Omental fat pad (tissue), 4 donors: ENCODE results near the gene B4GALT2. TPM values are rescaled to one million over a fixed set of nuclear protein-coding genes. Genes with fewer than 3 reads are reported as not detected.

ENCODE experiments used
- ATAC-seq: fragments of 150-250 bp; one replicate; pipeline ENCODE4 v1.9.1; 2016; ENCODE audit warnings: mild to moderate bottlenecking, moderate library complexity; ENCODE audit not compliant: low FRiP score
- DNase-seq: peaks from one replicate; pipeline ENCODE4 v3.0.0-alpha.2; 2019; ENCODE audit warnings: low spot score
- CTCF ChIP-seq, 3 donors: fragments of 450-650 bp; IDR thresholded peaks; one replicate each; pipeline ENCODE4 v1.5.1; 2016 to 2017; ENCODE audit warnings: antibody characterized with exemption in 3 of 3, mild to moderate bottlenecking in 3 of 3, moderate library complexity in 2 of 3
- total RNA-seq, 4 donors: library from RNA; depleted of rRNA; stranded (reverse); fragments of >200 nt; gene quantifications; one replicate each; pipeline ENCODE4 v1.1.0, GENCODE V29; 2016

B4GALT2 gene
- total RNA-seq, 4 donors from 2014 or later = 20.3 to 67.9 (median 42.6) TPM

DNA sequence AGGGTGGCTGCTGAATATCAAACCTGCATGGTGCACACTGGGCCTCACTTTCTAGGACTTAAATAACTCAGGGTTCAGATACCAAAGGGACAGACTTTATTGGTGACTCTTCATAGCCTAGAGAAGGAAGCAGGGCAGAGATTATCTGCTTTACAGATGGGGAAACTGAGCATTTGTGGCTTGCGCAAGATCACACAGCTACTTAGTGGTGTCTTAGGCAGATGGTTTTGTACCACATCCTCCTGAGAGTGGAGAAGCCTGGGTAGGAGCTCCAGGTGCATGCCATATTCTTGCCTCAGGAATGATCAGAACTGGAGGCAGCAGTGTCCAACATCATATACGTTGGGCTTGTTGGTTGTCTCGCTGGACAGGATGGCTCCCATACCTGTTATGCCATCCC is 16.0 kb upstream of the B4GALT2 start:
- DNase-seq (no peak), ATAC-seq (no peak)
- no peak for TF ChIP-seq CTCF (IDR thresholded peaks at IDR 0.05)

DNA sequence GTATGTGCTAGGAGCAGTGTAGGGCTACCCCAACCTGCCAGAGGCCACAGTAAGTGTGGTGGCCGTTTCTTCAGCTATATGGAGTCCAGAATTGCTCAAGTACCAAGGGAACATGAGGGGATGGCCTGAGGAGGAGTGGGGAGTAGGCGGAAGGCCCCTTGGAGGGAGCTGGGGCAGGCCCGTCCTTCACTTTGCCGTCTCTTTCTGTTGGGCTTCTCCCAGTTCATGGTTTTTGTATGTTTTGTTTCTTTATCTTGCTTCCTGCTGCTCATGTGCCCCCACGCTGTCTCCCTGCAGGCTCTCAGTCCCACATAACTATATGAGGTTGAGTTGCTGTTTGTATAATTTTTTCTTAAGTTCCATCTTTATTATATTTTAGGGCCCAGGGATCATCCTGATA is 15.1 kb upstream of the B4GALT2 start:
- TF ChIP-seq CTCF (IDR thresholded peaks at IDR 0.05) = no peak
- ATAC-seq (no peak), DNase-seq (no peak)

GRCh38 chr1:43965316-43965715 is 13.7 kb upstream of the B4GALT2 start:
- ATAC-seq (no peak), DNase-seq (no peak)
- no peak for TF ChIP-seq CTCF (IDR thresholded peaks at IDR 0.05)

DNA sequence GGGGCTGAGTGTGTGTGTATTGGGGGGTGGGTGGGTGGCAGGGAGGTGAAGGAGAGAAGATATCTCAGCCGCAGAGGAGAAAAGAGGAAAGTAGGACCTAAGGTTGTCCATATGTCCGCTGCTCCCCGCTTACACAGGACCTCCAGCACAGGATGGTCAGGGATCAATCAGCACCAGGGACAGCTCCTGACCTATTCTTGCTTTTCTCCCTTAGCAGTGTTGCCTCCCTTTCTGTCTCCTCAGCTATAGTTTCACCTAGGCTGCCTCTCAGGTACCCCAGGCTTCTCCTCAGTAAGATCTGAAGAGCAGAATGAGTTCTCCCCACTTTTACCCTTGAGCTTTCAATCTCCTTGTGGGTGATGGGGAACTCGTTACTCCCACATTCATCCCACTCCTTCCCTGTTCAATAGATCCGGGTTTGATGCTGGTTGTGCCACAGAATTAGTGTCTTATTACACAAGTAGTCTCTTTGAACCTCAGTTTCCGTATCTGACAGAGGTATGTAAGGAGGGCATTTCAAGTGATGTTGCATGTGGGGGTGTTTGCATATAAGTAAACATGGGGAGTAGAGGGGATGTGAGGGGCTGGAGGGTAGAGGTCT is 10.6 kb upstream of the B4GALT2 start:
- DNase-seq = no peak
- ATAC-seq = no peak
- no peak for TF ChIP-seq CTCF (IDR thresholded peaks at IDR 0.05)

DNA sequence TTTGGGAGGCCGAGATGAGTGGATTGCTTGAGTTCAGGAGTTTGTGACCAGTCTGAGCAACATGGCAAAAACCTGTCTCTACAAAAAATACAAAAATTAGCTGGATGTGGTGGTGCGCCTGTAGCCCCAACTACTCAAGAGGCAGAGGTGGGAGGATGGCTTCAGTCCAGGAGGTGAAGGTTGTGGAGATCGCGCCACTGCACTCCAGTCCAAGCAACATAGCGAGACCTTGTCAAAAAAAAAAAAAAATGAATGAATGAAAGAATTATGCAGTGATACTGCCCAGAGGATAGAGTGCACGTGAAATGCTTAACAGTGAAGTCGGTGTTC is 9.6 kb upstream of the B4GALT2 start:
- ATAC-seq (no peak), DNase-seq (no peak)
- no peak for TF ChIP-seq CTCF (IDR thresholded peaks at IDR 0.05)

- TF ChIP-seq CTCF (IDR thresholded peaks at IDR 0.05) = no peak
- DNase-seq = peak; percentile 88
- peak; percentile 94 for ATAC-seq
These were observed 9.1 kb upstream of the B4GALT2 start, which contains the start of gene DPH2 for GRCh38 chr1:43969746-43970466. TSS of gene DPH2 (plus strand) at chr1:43970010. CDS start at chr1:43970176, 166 bp downstream.

GRCh38 chr1:43970502-43970901 is 8.5 kb upstream of the B4GALT2 start:
- no peak for TF ChIP-seq CTCF (IDR thresholded peaks at IDR 0.05)
- no peak for ATAC-seq

More at GRCh38 chr1:43970502-43970901, 8.5 kb upstream of the B4GALT2 start:
- no peak for DNase-seq
